AG08396 (cell line): ENCODE measurements around the gene CISD3.
"Not testable (repeated sequence)": the region's sequence is repeated elsewhere in the genome, so short reads cannot be mapped to it uniquely, and the experiment has no call there.

Experiments used
- DNase-seq: peaks from one replicate; pipeline ENCODE4 v3.0.0; 2012; ENCODE audit warnings: low spot score, mixed read lengths

Gene CISD3

GRCh38 chr17:38707678-38708351, 22.3 kb upstream of the CISD3 start:
- no peak for DNase-seq

DNA sequence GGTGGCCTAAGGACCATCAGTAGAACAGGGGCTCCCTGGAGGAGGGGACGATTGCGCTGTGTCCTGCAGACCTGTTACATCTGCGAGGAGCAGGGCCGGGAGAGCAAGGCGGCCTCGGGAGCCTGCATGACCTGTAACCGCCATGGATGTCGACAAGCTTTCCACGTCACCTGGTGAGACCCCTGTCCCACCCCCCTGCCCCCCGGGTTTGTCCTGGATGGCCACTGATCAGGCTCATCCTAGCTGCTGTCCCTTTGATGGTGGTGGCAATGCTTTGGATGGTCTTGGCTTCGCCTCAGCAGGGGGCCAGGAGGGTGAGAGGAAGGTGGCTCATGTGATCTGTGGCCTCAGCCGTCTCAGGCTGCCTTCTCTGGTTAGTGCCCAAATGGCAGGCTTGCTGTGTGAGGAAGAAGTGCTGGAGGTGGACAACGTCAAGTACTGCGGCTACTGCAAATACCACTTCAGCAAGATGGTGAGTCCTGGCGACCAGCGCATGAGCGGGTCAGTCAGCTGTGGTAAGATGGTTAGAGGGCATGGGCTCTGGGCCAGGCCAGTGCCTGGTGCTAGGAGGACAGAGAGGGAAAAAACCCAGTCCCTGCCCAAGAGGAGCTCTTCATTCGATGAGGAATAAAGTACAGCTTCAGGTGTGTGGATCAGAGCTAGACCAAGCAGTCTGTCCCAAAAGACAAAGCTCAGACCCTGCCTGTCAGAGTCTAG, 20.9 kb upstream of the CISD3 start:
- no peak for DNase-seq

- no peak for DNase-seq
Observed at GRCh38 chr17:38709864-38710603, 20.1 kb upstream of the CISD3 start.

DNA sequence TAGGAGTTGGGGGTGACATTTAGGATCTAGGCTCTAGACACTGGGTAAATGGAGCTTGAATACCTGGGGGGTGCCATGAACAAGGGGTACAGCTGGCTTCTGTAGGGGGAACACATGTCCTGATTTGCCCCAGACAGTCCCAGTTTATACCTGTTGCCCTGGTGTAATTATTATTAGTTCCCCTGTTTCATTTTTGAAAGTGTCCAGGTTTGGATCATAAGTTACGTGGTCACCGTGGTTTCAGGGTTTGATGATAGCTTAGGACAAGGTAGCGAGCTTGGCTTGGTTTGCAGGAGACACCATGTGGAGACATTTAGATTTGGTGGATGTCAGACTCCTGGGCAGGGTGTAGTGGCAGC, 19.6 kb upstream of the CISD3 start:
- no peak for DNase-seq

DNA sequence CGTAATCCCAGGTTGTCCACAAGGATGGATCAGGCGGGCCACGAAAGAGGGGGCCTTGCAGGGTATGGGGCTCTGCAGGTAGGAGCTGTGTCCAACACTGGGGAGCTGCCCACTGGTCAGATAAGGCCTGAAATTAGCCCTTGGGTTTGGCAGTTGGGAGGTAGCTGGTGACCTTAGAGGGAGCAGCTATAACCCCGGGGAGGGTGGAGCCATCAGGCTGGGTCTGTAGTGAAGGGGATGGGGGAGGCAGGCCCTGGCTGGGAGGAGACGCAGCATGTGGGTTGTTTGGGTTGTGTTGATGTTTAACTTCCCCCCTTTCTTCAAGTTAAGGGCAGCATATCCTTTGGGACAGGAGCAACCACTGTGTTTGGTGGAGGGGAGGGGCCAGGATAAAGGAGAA, 19.2 kb upstream of the CISD3 start:
- DNase-seq, result no peak

- DNase-seq, result no peak
Observed at GRCh38 chr17:38711792-38712571, 18.2 kb upstream of the CISD3 start.

GRCh38 chr17:38712593-38712992, 17.5 kb upstream of the CISD3 start:
- DNase-seq, result no peak

GRCh38 chr17:38713456-38714075, 16.6 kb upstream of the CISD3 start:
- DNase-seq, result no peak

DNA sequence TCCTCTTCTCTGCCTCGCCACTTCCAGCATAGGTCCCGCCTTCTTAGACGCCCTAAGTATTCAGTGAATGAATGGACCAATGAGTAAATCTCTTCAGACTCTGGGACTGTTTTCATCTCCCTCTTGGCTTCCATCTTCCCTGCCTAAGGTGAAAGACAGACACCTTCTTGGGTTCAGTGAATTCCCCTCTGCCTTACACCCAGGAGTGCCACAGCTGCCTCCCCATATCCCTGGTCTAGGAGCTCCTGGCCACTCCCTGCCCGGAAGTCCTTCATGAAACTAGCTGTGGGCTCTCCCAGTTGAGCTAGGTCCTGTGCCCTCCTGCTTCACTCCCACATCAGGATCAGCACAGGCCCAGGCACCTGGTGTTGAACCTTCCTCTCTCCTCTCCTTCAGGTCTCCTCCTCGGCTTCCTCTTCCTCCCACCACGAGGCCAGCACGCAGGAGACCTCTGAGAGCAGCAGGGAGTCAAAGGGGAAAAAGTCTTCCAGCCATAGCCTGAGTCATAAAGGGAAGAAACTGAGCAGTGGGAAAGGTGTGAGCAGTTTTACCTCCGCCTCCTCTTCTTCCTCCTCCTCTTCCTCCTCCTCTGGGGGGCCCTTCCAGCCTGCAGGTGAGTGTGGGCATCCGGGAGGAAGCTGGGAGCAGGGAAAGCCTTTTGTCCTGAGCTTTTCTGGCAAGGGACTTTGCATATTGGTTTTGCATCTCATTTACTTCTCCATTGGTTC, 14.8 kb upstream of the CISD3 start:
- DNase-seq, result no peak

DNA sequence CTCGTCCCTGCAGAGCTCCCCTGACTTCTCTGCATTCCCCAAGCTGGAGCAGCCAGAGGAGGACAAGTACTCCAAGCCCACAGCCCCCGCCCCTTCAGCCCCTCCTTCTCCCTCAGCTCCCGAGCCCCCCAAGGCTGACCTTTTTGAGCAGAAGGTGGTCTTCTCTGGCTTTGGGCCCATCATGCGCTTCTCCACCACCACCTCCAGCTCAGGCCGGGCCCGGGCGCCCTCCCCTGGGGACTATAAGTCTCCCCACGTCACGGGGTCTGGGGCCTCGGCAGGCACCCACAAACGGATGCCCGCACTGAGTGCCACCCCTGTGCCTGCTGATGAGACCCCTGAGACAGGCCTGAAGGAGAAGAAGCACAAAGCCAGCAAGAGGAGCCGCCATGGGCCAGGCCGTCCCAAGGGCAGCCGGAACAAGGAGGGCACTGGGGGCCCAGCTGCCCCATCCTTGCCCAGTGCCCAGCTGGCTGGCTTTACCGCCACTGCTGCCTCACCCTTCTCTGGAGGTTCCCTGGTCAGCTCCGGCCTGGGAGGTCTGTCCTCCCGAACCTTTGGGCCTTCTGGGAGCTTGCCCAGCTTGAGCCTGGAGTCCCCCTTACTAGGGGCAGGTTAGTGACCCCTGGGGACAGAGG, 13.7 kb upstream of the CISD3 start:
- no peak for DNase-seq

DNA sequence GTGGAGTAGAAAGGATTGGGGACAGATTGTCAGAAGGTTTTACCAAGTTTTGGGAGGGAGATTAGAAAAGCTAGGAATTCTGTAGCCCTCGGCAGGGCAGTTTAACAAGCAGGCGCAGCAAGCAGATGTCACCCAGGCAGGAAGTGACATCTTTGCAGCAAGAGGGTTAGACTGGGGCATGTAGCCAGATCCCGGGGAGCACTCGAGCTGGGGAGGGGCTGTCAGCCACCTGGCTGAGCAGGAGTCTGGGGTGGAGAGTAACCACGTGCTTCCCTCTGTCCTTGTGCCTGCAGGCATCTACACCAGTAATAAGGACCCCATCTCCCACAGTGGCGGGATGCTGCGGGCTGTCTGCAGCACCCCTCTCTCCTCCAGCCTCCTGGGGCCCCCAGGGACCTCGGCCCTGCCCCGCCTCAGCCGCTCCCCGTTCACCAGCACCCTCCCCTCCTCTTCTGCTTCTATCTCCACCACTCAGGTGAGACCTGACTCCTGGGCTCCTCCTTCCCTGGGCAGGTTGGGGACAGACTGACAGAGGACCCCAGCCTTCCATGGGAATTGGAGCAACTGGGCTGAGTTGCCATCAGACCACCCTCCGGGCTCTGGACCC, 12.9 kb upstream of the CISD3 start:
- DNase-seq, result no peak

GRCh38 chr17:38719289-38719942, 10.7 kb upstream of the CISD3 start:
- no peak for DNase-seq

GRCh38 chr17:38719943-38720641, 10.0 kb upstream of the CISD3 start:
- no peak for DNase-seq

GRCh38 chr17:38720941-38721340, 9.2 kb upstream of the CISD3 start:
- no peak for DNase-seq

- no peak for DNase-seq
Observed at GRCh38 chr17:38721802-38722201, 8.3 kb upstream of the CISD3 start.

- DNase-seq, result no peak
Observed at GRCh38 chr17:38724337-38724988, 5.7 kb upstream of the CISD3 start.

- DNase-seq, result no peak
Observed at GRCh38 chr17:38725066-38725465, 5.1 kb upstream of the CISD3 start.

DNA sequence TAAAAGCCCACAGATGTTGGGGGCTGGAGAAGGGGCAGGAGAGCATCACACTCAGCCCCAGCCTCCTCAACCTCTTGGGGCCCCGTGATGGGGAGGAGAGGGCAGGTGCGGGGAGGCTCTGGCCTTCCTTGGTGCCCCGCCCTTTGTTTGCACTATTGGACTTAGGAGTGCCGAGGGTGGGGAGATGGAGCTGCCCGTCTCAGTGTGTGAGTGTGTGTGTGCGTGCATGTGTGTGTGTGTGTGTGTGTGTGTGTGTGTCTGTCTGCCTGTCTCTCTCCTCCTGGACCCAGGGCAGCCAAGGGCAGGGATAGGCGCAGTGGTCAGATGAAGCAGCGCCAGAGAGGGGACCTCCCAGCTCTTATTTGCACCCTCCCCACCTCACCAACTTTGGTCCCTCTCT, 4.0 kb upstream of the CISD3 start:
- not testable (repeated sequence) for DNase-seq

DNA sequence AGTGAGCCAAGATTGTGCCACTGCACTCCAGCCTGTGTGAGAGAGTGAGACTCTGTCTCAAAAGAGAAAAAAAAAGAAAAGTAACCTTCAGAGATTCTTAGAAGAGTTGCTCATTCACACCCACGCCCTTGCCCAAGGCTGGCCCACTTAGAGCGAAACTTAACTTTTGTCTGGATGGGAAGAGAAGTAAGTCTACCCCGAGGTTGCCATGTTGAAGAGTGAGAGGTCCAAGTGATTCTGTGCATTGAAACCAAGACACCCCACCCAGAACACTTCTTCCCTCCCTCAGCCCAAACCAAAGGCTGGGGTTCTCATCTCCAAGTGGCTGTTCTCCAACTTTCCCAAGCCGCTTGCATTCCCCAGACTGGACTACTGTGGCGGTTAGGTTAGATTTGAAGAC, 2.4 kb upstream of the CISD3 start:
- DNase-seq, result no peak
